ENCODE results near the gene YPEL3. TPM values are rescaled to one million over a fixed set of nuclear protein-coding genes. Genes with fewer than 3 reads are reported as not detected.
A peak's percentile ranks its signal among the peaks of the same experiment; 100 is the strongest.

YPEL3 gene
- total RNA-seq, result 100 to 1,000 TPM; 138 to 197 (median 195) TPM

GRCh38 chr16:30096105-30096861, at the start of gene YPEL3:
YPEL3 (minus strand) TSS chr16:30096213; CDS start chr16:30095482, 731 bp downstream.
- Histone ChIP-seq H3K27me3 (no peaks in the 10 kb centered on the region), H3K4me3 (peak within 1 kb of the TSS; percentile 85), H3K9me3 (no peaks in the 10 kb centered on the region), H3K4me1 (peaks cover 42% of the 10 kb centered on the region), H3K36me3 (peaks cover 12% of the 10 kb centered on the region), H3K27ac (peak within 1 kb of the TSS; percentile 98)
- peak; percentile 92 to 96 for DNase-seq (ENCODE audit: low spot score in 2 of 2)
- WGBS, result 46% methylated on average over 8 of the region's 77 CpGs
- TF ChIP-seq POLR2A (IDR thresholded peaks at IDR 0.05) (no peak), POLR2AphosphoS5 (IDR thresholded peaks at IDR 0.05) (peak in 2 of 3 donors; percentile 50 to 67)

GRCh38 chr16:30145657-30146056, 49.6 kb upstream of the YPEL3 start:
- 60% methylated on average over 1 of the region's 1 CpG for WGBS
- H3K27ac ChIP-seq, result no peak overlapping the region
- no peak overlapping the region for H3K4me3 ChIP-seq
- no peak for DNase-seq (ENCODE audit: low spot score in 2 of 2)
- no peaks in the 10 kb centered on the region for H3K4me1 ChIP-seq
- TF ChIP-seq, protein P1, sequence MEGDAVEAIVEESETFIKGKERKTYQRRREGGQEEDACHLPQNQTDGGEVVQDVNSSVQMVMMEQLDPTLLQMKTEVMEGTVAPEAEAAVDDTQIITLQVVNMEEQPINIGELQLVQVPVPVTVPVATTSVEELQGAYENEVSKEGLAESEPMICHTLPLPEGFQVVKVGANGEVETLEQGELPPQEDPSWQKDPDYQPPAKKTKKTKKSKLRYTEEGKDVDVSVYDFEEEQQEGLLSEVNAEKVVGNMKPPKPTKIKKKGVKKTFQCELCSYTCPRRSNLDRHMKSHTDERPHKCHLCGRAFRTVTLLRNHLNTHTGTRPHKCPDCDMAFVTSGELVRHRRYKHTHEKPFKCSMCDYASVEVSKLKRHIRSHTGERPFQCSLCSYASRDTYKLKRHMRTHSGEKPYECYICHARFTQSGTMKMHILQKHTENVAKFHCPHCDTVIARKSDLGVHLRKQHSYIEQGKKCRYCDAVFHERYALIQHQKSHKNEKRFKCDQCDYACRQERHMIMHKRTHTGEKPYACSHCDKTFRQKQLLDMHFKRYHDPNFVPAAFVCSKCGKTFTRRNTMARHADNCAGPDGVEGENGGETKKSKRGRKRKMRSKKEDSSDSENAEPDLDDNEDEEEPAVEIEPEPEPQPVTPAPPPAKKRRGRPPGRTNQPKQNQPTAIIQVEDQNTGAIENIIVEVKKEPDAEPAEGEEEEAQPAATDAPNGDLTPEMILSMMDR (IDR thresholded peaks at IDR 0.05), result no peak
- no peak for TF ChIP-seq EP300 (IDR thresholded peaks at IDR 0.05)
- no peak for TF ChIP-seq POLR2A (IDR thresholded peaks at IDR 0.05)
- TF ChIP-seq POLR2AphosphoS5 (IDR thresholded peaks at IDR 0.05), result no peak
- no peaks in the 10 kb centered on the region for H3K27me3 ChIP-seq
- peaks cover 8% of the 10 kb centered on the region for H3K9me3 ChIP-seq
- no peaks in the 10 kb centered on the region for H3K36me3 ChIP-seq

DNA sequence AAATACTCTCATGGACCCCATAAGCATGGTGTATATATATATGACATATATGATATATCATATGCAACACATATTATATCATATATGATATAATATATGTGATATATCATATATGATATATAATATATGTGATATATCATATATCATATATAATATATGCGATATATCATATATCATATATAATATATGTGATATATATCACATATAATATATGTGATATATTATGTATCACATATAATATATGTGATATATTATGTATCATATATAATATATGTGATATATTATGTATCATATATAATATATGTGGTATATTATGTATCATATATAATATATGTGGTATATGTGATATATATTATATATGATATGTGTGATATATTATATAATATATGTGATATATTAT, 48.9 kb upstream of the YPEL3 start:
- TF ChIP-seq POLR2AphosphoS5 (IDR thresholded peaks at IDR 0.05), result no peak
- no peak for TF ChIP-seq POLR2A (IDR thresholded peaks at IDR 0.05)
- TF ChIP-seq, protein P1 (IDR thresholded peaks at IDR 0.05), result no peak
- no peak for TF ChIP-seq EP300 (IDR thresholded peaks at IDR 0.05)

DNA sequence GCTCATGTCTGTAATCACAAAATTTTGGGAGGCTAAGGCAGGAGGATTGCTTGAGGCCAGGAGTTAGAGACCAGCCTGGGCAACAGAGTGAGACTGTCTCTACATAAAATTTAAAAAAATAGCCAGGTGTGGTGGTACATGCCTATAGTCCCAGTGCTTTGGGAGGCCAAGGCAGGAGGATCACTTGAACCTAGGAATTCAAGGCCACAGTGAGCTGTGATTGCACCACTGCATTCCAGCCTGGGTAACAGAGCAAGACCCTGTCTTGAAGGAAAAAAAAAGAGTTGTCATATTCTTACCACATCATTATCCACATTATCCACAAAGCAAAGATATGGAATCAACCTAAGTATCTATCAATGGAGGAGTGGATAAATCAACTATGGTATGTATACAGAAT, 48.0 kb upstream of the YPEL3 start:
- peaks cover 5% of the 10 kb centered on the region for H3K9me3 ChIP-seq
- no peak overlapping the region for H3K4me3 ChIP-seq
- no peak for DNase-seq (ENCODE audit: low spot score in 2 of 2)
- no peaks in the 10 kb centered on the region for H3K36me3 ChIP-seq
- TF ChIP-seq, protein P1 (IDR thresholded peaks at IDR 0.05), result no peak
- TF ChIP-seq POLR2AphosphoS5 (IDR thresholded peaks at IDR 0.05) (no peak), POLR2A (IDR thresholded peaks at IDR 0.05) (no peak)
- no peaks in the 10 kb centered on the region for H3K4me1 ChIP-seq
- no peaks in the 10 kb centered on the region for H3K27me3 ChIP-seq
- H3K27ac ChIP-seq, result no peak overlapping the region

More for the DNA sequence above, 48.9 kb upstream of the YPEL3 start:
- WGBS, result 64% methylated on average over 1 of the region's 1 CpG
- Histone ChIP-seq H3K27me3 (no peaks in the 10 kb centered on the region), H3K4me1 (no peaks in the 10 kb centered on the region), H3K36me3 (no peaks in the 10 kb centered on the region), H3K9me3 (peaks cover 8% of the 10 kb centered on the region), H3K27ac (no peak overlapping the region), H3K4me3 (no peak overlapping the region)
- DNase-seq (ENCODE audit: low spot score in 2 of 2), result no peak

DNA sequence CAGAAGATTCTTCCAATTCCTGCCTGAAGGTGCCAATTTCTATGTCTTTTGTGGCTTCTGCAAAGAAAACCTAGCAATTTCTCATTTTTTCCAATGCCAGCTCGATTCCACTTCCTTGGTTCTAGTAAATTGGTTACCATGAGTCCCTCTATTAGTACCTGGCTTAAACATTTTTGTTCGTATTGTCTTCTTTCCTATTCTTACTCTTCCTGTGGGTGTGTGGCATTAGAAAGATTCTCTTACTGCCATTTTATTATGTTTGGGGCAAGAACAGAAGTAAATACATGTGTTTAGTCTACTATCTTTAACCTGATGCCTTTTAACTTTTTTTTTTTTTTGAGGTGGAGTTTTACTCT, 47.3 kb upstream of the YPEL3 start:
- H3K27me3 ChIP-seq, result no peaks in the 10 kb centered on the region
- H3K9me3 ChIP-seq, result no peaks in the 10 kb centered on the region
- TF ChIP-seq EP300 (IDR thresholded peaks at IDR 0.05) (no peak), POLR2A (IDR thresholded peaks at IDR 0.05) (no peak), POLR2AphosphoS5 (IDR thresholded peaks at IDR 0.05) (no peak)
- TF ChIP-seq, protein P1 (IDR thresholded peaks at IDR 0.05), result no peak
- no peak overlapping the region for H3K27ac ChIP-seq
- DNase-seq (ENCODE audit: low spot score in 2 of 2), result no peak
- no peak overlapping the region for H3K4me3 ChIP-seq
- H3K4me1 ChIP-seq, result no peaks in the 10 kb centered on the region
- H3K36me3 ChIP-seq, result no peaks in the 10 kb centered on the region
- WGBS, result 49% methylated on average over 2 of the region's 2 CpGs

All from suprapubic skin (tissue), 4 donors.